NCI-H460 (cell line): ENCODE results near the gene PTGDR2. TPM values are rescaled to one million over a fixed set of nuclear protein-coding genes. Genes with fewer than 3 reads are reported as not detected.
A peak's percentile ranks its signal among the peaks of the same experiment; 100 is the strongest.
"Not testable (repeated sequence)": the region's sequence is repeated elsewhere in the genome, so short reads cannot be mapped to it uniquely, and the experiment has no call there.

Experiments used
- DNase-seq: peaks from one replicate; pipeline ENCODE4 v3.0.0-alpha.2; 2016; ENCODE audit warnings: low read depth; ENCODE audit errors: extremely low read depth
- total RNA-seq: library from RNA; depleted of rRNA; stranded (reverse); fragments of >200 nt; shearing (Covaris generic); gene quantifications from 2 replicates; pipeline ENCODE4 v1.2.3, GENCODE V29; 2014

PTGDR2 gene
- total RNA-seq, 1 experiment from 2014 or later, result not detected

DNA sequence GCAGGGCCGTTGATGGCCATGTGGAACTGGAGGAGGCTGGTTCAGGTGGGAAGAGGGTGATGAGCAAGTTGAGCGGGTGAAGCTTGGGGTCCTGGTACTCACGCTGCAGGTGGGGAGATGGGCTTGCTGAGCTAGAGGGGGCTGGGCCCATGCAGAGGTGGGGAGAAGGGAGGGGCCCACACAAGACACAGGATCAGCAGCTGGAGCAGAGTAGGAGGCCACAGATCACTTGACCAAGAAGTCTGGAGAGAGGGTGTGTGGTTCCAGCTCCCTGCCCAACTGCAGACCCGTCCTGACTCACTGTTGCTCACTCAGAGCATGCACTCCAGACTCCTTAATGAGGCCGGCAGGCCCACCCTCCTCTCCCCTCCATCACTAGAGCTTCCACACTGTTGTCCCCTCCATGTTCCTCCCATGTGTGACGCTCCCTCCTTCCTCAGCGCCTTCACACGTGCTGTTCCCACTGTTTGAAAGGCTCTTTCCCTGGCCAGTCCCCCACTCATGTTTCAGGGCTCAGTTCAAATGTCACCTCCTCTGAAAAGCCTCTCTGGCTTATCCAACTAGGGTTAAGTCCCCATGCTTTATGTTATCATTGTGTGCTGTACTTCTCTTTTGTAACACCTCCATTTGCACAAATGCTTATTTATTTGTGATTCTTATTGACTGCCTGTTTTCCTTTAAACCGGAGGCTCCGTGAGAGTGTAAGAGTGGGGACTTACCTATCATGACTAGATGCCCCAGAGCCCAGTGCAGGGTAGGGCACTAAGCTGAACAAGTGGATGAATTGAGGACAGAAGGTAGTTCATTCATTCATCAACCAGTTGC, 11.5 kb downstream of the PTGDR2 start:
- no peak for DNase-seq

- no peak for DNase-seq
Measured at GRCh38 chr11:60842668-60843600, 12.8 kb downstream of the PTGDR2 start.

DNA sequence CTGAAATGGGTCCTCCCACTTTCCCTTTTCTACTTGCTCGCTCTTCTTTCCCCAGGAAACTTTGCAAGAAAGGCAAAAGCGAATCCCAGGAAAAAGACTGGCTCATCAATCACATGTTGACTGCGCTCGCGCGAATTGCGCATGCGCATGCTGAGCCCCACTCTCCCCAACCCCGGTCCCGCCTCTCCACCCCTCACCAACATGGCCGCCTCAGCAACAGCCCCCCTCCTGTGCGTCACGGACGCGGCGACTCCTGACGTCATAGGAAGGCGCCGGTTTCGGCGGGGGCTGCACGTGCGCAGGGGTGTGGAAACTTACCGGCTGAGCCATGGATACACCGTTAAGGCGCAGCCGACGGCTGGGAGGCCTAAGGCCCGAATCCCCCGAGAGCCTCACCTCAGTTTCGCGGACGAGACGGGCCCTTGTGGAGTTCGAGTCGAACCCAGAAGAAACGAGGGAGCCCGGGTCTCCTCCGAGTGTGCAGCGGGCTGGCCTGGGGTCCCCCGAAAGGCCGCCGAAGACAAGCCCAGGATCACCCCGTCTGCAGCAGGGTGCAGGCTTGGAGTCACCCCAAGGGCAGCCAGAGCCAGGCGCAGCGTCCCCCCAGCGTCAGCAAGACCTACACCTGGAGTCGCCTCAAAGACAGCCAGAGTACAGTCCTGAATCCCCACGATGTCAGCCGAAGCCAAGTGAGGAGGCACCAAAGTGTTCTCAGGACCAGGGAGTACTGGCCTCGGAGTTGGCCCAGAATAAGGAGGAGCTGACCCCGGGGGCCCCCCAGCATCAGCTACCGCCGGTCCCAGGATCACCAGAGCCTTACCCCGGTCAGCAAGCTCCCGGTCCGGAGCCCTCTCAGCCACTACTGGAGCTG, 13.7 kb downstream of the PTGDR2 start, which contains the start of gene CCDC86:
Gene CCDC86, plus strand, starts transcription at position 317 of the 871 bp plus-strand sequence. Its CDS starts 12 bp downstream, at position 329.
- DNase-seq, result peak; percentile 89

GRCh38 chr11:60840470-60841430, 15.0 kb downstream of the PTGDR2 start:
- DNase-seq, result no peak

- no peak for DNase-seq
Measured at GRCh38 chr11:60838132-60838531, 17.6 kb downstream of the PTGDR2 start.

DNA sequence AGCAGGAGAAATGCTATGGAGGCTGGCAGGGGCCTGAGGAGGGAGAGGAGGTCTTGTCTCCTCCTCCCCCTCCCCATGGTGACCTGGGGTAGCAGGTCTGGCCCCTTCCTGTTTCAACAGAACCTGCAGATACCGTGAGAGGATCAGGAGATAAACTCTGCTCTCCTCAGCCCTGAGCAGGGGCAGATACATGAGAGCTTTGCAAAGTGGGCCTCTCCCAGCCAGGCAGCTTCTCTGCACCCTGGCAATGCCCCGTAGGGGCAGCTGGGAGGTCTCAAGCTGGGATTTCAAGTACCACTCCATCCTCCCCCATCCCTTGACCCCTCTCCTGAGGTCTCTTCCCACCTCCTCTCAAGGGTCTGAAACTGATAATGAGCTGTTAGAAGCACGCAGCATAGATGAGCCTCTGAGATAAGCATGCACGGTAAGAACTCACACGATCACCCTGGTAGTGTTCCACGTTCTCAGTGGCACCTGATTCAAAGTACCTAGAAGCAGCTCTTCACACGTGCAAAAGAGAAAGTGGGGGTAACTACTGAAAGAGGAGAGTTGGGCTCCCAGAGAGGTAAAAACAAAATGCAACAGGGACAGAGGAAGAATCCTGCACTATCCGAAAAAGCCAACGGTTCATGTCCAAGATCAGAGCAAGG, 18.8 kb downstream of the PTGDR2 start:
- DNase-seq, result no peak

GRCh38 chr11:60835534-60835846, 20.3 kb downstream of the PTGDR2 start:
- DNase-seq, result no peak

GRCh38 chr11:60834742-60835533, 20.8 kb downstream of the PTGDR2 start:
- DNase-seq, result no peak

- no peak for DNase-seq
Measured at GRCh38 chr11:60831501-60832079, 24.2 kb downstream of the PTGDR2 start.

GRCh38 chr11:60831143-60831500, 24.6 kb downstream of the PTGDR2 start:
- DNase-seq, result peak; percentile 65

DNA sequence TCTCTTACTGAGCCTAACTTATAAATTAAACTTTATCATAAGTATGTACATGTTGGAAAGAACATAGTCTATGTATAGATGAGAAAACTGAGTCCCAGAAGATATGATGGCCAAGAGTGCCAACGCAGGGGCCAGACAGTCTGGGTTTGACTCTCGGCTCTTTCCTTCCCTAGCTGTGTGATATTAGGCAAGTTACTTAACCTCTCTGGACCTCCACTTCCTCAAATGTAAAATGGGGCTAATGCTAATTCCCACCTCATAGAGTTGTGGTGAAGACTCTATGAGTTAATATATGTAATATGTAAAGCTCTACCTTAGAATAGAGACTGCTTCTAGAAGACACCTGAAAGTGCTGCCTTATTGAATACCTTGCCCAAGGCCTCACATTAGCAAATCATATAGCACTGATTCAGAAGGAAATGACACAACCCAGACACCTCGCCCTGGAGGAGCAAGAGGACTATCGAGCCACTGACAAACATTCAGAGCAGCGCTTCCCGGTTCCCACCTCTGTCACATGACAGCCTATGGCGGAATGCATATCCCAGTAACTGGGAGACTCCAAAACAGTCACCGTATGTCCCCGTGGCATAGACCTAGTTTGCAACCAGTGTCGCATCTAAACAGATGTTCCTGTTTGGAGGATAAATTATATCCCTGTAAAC, 25.1 kb downstream of the PTGDR2 start:
- no peak for DNase-seq

DNA sequence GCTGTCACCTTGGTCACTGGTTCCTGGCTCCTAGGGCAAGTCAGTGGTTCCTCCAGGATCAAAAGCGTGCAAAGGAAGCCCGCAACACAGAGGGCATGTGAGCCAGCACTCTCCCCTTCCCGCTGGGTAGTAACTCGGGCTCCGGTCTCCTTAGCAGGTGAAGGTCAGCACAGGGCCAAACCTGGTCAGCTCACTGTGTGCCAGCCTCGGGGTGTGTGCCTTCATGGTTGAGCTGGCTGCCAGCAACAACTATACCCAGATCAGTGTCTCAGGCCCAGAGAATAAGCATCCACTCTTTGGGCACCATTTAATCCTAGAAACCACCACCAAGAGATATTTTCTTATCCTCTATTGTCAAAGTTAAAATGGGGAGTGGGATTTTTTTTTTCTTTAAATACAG, 30.0 kb downstream of the PTGDR2 start:
- DNase-seq, result no peak

- no peak for DNase-seq
Measured at GRCh38 chr11:60825118-60825517, 30.6 kb downstream of the PTGDR2 start.

DNA sequence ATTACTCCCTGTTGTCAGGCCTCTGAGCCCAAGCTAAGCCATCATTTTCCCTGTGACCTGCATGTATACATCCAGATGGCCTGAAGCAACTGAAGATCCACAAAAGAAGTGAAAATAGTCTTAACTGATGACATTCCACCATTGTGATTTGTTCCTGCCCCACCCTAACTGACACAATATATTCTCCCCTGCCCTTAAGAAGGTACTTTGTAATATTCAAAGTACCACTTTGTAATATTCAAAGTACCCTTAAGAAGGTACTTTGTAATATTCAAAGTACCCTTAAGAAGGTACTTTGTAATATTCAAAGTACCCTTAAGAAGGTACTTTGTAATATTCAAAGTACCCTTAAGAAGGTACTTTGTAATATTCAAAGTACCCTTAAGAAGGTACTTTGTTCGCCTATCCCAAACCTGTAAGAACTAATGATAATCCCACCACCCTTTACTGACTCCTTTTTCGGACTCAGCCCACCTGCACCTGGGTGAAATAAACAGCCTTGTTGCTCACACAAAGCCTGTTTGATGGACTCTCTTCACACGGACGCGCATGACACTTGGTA, 31.9 kb downstream of the PTGDR2 start:
- not testable (repeated sequence) for DNase-seq

DNA sequence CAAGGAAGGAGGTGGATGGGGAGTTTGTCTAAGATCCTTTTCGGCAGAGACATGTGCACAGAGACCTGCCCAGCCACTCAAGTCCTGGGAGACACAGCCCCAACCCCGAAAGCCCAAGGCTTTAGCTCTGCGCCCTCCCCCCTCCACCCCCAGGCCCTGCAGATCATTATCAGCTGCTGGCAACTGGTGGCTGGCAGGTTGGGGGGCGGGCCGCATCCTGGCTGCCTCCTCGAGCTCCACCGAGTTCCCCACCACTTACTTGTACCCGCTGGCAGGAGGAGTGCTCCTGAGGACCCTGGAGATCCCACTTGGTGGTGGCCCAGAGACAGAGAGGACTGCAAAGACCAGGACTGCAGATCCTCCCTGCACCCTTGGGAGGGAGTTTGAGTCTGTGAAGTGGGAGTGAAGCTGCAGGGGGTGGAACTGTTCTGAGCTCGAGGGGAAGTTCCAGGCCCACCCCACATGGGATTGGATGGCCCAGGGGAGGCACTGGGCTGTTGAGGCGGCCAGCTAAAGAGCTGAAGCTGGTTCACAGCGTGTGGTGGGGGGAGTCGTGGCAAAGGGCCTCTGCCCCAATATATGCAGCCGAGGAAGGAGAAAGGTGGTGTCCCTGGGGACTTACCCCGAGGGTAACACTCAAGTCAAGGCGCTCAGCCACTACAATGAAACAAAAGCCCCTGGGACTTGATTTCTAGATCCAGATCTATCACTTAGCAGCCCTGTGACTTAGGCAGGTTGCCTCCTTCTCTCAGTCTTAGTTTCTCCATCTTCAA, 33.7 kb downstream of the PTGDR2 start:
- DNase-seq, result no peak

DNA sequence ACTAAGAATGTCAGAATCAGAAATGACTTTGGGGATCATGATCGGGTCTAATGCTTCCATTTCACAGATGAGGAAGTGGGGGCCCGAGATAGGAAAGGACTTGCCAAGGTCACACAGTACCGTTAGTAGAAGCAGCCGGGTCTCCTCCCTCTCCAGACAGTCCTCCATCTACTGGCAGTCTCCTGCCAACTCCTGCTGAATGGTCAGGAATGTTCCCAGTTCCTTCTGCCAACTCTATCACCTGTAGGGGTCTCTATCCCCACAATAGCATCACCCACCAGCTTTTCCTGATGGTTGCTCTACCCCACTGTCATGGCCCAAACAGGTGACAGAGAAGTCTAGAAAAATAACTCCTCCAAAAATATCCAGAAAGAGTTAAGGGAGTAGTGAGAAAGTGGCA, 37.7 kb downstream of the PTGDR2 start:
- DNase-seq, result no peak
